C4-2B (cell line): ENCODE data around the gene ANKRD11.
A peak's percentile ranks its signal among the peaks of the same experiment; 100 is the strongest.

Experiments used
- H3K27ac ChIP-seq: fragments of 450-650 bp; 2 replicates; pipeline ENCODE4 v1.5.1; 2017
- CTCF ChIP-seq: fragments of 450-650 bp; conservative IDR thresholded peaks from 2 replicates; pipeline ENCODE4 v1.5.1; 2017; ENCODE audit warnings: mild to moderate bottlenecking
- ZFX ChIP-seq: fragments of 450-650 bp; IDR thresholded peaks from 2 replicates; pipeline ENCODE4 v1.6.1; 2017

The ANKRD11 gene

GRCh38 chr16:89385712-89386111 is 104.6 kb downstream of the ANKRD11 start:
- no peak overlapping the region; the same call in 1 of the 2 replicates for H3K27ac ChIP-seq
- TF ChIP-seq ZFX (no peak), CTCF (no peak)

- TF ChIP-seq ZFX (no peak), CTCF (no peak)
Measured at GRCh38 chr16:89384282-89384681, 106.1 kb downstream of the ANKRD11 start.

DNA sequence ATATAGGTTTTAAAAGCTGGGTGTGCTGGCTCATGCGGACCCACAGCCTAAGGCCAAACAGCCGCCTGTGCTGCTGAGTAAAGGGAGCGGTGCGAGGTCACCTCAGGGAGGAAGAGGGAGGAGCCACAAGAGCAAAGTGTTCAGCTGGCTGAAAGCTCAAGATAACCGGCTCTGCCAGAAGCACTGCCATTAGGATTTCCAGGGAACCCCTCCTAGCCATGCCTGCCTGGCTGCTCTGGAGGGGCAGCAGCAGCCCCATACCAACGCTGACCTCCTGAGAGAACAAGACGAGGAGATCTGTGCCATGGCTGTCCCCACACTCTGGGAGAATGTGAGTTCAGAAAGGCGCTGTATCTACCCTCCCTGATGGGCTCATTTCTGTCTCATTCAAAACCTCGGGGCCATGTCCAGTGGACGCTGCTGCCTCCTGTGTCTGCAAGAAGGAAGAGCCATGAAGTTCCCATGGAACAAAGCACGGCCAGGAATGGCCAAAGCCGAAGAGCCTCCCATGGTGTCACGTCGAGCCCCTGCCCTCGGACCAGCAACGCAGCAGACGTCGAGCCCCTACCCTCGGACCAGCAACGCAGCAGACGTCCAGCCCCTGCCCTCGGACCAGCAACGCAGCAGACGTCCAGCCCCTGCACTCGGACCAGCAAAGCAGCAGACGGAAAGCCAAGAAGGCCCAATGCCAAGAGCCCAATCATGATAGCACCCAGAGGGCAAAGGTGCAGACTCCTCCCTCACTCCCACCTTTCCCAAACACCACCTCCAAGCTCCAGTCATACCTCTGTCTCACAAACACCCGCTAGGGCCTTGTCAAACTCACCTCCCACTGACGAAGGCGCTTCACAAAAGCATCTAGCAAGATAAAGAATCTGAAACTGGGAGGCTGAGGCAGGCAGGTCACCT is 107.0 kb downstream of the ANKRD11 start:
- peak overlapping the region; percentile 77 for H3K27ac ChIP-seq
- TF ChIP-seq CTCF (no peak), ZFX (no peak)

More at GRCh38 chr16:89384282-89384681, 106.1 kb downstream of the ANKRD11 start:
- H3K27ac ChIP-seq, result peak overlapping the region; percentile 77

- H3K27ac ChIP-seq, result peak overlapping the region; percentile 77
Measured at GRCh38 chr16:89382555-89382954, 107.8 kb downstream of the ANKRD11 start.

DNA sequence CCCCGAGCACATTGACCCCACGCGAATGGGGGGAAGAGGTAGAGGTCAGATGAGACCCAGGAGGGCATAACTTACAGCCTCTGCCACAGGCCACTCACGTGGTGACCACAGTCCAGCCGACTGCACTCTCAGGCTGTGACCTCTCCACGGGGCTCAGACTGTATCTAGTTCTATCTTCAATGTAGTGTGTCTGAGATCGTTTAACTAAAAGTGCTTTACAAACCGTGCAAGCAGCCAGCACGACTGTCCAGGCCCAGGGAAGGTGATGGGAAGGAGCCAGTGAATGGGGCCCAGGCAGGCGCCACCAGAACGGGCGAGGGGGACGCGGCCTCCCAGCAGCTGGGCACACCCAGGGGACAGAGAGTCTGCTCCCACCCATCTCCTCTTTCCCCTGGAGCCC is 108.6 kb downstream of the ANKRD11 start:
- peak overlapping the region; percentile 34 for H3K27ac ChIP-seq

GRCh38 chr16:89380681-89381080 is 109.7 kb downstream of the ANKRD11 start:
- TF ChIP-seq ZFX (no peak), CTCF (no peak)
- H3K27ac ChIP-seq, result no peak overlapping the region

More for the DNA sequence above, 108.6 kb downstream of the ANKRD11 start:
- TF ChIP-seq ZFX (no peak), CTCF (no peak)

- TF ChIP-seq ZFX (no peak), CTCF (no peak)
- no peak overlapping the region for H3K27ac ChIP-seq
Measured at GRCh38 chr16:89378947-89379771, 111.2 kb downstream of the ANKRD11 start.
